ENCODE measurements around the gene C16orf89.

C16orf89 gene

GRCh38 chr16:5015351-5015750 is 50.4 kb downstream of the C16orf89 start:
- no peak for TF ChIP-seq SIN3A (IDR thresholded peaks at IDR 0.05; ENCODE audit: borderline replicate concordance, insufficient read depth, low read length)
- no peak for TF ChIP-seq REST (IDR thresholded peaks at IDR 0.05; ENCODE audit: insufficient read depth in 1 of 2, low read depth in 2 of 2, low read length in 2 of 2)
- TF ChIP-seq TAF1 (IDR thresholded peaks at IDR 0.05; ENCODE audit: borderline replicate concordance, insufficient read depth, low read length) = no peak
- no peak for TF ChIP-seq POLR2AphosphoS5 (IDR thresholded peaks at IDR 0.05; ENCODE audit: low read depth, low read length)
- TF ChIP-seq FOXP2 (optimal IDR thresholded peaks at IDR 0.05; ENCODE audit: borderline replicate concordance, extremely low read depth, extremely low read length, insufficient read depth) = no peak

- TF ChIP-seq FOXP2 (optimal IDR thresholded peaks at IDR 0.05; ENCODE audit: borderline replicate concordance, extremely low read depth, extremely low read length, insufficient read depth) (no peak), REST (IDR thresholded peaks at IDR 0.05; ENCODE audit: insufficient read depth in 1 of 2, low read depth in 2 of 2, low read length in 2 of 2) (no peak), POLR2AphosphoS5 (IDR thresholded peaks at IDR 0.05; ENCODE audit: low read depth, low read length) (no peak), SIN3A (IDR thresholded peaks at IDR 0.05; ENCODE audit: borderline replicate concordance, insufficient read depth, low read length) (no peak), TAF1 (IDR thresholded peaks at IDR 0.05; ENCODE audit: borderline replicate concordance, insufficient read depth, low read length) (no peak)
Observed at GRCh38 chr16:5012887-5013286, 52.9 kb downstream of the C16orf89 start.

- TF ChIP-seq TAF1 (IDR thresholded peaks at IDR 0.05; ENCODE audit: borderline replicate concordance, insufficient read depth, low read length) (no peak), SIN3A (IDR thresholded peaks at IDR 0.05; ENCODE audit: borderline replicate concordance, insufficient read depth, low read length) (no peak), FOXP2 (optimal IDR thresholded peaks at IDR 0.05; ENCODE audit: borderline replicate concordance, extremely low read depth, extremely low read length, insufficient read depth) (no peak), POLR2AphosphoS5 (IDR thresholded peaks at IDR 0.05; ENCODE audit: low read depth, low read length) (no peak), REST (IDR thresholded peaks at IDR 0.05; ENCODE audit: insufficient read depth in 1 of 2, low read depth in 2 of 2, low read length in 2 of 2) (no peak)
Observed at GRCh38 chr16:5011637-5012036, 54.1 kb downstream of the C16orf89 start.

- no peak for TF ChIP-seq TAF1 (IDR thresholded peaks at IDR 0.05; ENCODE audit: borderline replicate concordance, insufficient read depth, low read length)
- TF ChIP-seq POLR2AphosphoS5 (IDR thresholded peaks at IDR 0.05; ENCODE audit: low read depth, low read length) = no peak
- no peak for TF ChIP-seq SIN3A (IDR thresholded peaks at IDR 0.05; ENCODE audit: borderline replicate concordance, insufficient read depth, low read length)
- TF ChIP-seq REST (IDR thresholded peaks at IDR 0.05; ENCODE audit: insufficient read depth in 1 of 2, low read depth in 2 of 2, low read length in 2 of 2) = no peak
- TF ChIP-seq FOXP2 (optimal IDR thresholded peaks at IDR 0.05; ENCODE audit: borderline replicate concordance, extremely low read depth, extremely low read length, insufficient read depth) = no peak
Observed at GRCh38 chr16:5010576-5011329, 55.0 kb downstream of the C16orf89 start.
